COLO668 (cell line): ENCODE data around the gene DNAJC5.
"Not testable (repeated sequence)": the region's sequence is repeated elsewhere in the genome, so short reads cannot be mapped to it uniquely, and the experiment has no call there.

Source experiments
- DNase-seq: peaks from one replicate; lab custom pipeline; 2025; ENCODE audit not compliant: unreplicated experiment; lab: John Stamatoyannopoulos, UW

Gene DNAJC5

DNA sequence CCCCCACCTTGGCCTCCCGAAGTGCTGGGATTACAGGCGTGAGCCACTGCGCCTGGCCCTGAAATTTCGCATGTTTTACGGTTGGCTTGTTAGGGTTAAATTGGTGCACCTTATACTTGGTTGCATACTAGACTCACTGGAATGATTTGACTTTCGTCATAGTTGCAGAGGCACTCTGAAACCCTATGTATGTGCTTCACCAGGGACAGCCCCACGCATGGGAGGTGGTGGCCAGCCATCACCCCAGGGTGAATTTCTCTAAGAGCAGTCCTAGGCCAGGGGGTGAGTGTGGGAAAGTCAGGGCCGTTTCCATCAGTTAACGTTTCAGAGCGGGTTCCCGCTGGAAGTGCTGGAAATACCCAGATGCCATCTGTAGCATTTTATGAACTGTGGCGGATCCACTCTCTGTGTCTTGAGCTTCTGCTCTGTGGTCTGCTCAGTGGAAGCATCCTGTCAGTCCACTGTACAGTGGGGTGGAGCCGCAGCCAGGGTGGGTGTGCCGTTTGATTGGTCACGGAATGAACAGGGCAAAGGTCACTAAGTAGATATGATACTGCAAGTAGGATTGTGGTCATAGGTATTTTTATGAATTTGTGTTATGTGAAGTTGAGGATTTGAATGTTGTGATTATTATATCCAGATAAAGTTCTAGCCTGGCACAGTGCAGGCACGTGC is 13.2 kb downstream of the DNAJC5 start:
- DNase-seq: no peak

DNA sequence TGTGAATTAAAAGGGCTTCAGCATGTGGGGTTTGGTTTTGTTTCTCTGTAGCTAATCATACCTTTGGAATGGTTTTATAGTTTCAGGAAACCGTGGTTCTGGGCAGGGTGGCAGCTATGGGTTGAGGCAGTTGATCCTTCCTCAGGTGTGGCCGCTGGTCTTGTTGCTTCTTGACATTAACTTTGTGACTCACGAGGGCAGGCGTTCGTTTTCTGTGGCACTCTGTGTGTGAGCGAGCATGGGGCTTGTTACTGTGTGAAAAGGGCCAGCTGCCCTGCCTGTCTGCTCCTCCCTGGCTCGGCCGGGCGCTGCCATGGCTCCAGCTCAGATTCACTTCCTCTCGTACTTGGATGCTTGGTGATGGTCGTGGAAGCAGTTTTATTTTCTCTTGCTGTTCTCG is 16.2 kb downstream of the DNAJC5 start:
- no peak for DNase-seq

DNA sequence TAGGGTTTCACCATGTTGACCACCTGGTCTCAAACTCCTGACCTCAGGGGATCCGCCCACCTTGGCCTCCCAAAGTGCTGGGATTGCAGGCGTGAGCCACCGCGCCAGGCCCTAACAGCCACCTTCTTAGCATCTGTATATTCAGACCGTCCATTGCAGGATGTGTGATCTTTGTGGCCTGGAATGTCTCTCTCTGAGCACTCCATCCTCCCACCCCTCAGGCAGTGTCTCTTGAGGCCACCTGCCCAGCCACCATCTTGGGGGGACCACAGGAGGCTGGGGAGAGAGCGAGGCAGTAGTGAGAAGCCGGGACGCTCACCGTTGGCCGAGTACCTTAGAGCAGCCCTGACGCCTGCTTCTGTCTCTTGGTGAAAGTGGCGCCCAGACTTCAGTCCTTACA is 18.8 kb downstream of the DNAJC5 start:
- no peak for DNase-seq

DNA sequence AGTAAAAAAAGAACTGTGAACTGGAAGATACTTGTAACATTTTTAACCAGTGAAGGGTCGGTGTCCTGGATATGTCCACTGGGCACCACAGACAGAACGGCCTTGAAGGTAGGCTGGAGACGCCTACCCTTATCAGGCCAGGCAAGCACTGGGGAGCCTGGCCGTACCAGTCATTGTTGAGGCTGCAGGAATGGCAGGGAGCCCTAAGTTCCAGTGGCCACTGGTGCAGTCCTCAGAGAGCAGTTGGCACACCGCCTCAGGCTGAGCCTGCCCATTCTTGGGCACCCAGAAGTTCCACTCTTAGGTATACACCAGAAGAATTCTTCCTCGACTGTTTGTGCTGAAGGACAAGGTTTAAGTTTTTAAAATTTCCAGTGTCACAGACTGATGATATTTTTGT is 20.5 kb downstream of the DNAJC5 start:
- no peak for DNase-seq

DNA sequence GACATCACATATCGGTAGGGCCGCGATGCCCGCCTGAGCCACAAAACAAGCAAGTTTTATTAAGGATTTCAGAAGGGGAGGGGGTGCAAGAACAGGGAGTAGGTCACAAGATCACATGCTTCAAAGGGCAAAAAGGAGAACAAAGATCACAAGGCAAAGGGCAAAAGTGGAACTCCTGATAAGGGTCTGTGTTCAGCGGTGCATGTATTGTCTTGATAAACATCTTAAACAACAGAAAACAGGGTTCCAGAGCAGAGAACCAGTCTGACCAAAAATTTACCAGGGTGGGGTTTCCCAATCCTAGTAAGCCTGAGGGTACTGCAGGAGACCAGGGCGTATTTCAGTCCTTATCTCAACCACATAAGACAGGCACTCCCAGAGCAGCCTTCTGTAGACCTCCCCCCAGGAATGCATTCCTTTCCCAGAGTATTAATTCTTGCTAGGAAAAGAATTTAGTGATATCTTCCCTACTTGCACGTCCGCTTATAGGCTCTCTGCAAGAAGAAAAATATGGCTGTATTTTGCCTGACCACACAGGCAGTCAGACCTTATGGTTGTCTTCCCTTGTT is 21.5 kb downstream of the DNAJC5 start:
- DNase-seq: not testable (repeated sequence)

DNA sequence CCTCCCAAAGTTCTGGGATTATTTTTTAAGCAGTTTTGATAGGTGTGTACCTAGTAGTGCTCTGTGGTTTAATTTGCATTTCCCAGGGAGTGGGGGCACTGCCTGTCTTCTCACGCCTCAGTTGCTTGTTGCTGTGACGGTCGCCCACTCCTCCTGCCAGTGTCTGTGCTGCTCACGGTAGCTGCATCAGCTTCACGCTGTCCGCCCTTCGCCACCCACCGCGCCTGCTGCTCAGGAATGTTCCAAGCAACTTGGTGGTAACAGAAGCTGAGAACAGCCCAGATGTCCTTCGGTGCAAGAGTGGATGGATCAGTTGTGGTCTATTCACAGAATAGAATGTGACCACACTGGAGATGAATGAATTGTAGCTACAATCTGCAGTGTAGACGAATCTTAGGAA is 22.9 kb downstream of the DNAJC5 start:
- DNase-seq: no peak

DNA sequence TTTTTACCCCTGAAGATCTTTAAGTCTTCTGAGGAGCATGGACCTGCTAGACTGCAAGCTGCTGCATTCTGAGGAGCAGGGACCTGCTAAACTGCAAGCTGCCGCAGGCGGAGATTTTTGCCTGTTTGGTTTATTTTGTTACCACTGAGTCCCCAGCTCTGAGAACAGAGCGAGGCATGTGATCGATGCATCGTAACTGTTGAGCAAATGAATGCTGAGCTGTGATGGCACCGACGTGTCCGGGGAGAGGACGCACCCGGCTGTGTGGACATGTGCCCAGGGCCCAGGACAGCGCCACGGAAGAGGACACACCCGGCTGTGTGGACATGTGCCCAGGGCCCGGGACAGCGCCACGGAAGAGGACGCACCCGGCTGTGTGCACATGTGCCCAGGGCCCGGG is 24.2 kb downstream of the DNAJC5 start:
- DNase-seq: no peak

DNA sequence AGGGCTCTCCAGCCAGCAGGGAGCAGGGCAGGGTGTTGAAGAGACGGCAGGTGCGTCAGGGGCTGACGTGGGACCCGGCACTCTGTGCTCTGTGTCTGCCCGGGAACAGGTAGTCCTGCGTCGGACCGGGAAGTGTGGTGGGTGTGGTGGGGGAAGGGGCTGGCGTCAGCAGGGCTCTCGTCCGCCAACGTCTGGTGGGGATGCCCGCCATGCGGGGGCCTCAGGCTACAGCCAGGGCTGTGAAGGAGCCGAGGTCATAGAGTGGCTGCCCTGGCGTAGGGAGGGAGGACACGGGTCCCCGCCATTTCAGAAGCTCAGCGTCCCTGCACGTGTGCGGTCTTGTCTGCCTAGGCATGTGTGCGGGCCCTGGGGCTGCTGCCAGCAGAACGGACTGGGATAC is 25.3 kb downstream of the DNAJC5 start:
- DNase-seq: no peak

DNA sequence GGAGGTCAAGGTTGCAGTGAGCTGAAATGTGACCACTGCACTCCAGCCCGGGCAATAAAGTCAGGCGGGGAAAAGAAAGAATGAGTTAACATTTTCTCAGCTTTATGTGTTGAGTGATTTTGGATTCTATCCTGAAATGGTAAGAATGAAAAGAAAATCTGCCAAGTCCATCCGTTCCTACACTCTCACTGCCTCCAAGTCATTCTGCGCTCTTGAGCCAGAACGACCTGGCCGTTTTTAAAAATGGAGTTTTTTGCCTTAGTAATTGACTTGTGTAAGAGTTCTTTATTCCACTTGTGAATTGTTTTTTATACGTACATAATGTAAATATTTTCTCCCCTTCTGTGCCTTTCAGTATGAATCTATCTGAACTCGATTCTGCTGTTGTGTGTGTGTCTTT is 28.7 kb downstream of the DNAJC5 start:
- DNase-seq: no peak

DNA sequence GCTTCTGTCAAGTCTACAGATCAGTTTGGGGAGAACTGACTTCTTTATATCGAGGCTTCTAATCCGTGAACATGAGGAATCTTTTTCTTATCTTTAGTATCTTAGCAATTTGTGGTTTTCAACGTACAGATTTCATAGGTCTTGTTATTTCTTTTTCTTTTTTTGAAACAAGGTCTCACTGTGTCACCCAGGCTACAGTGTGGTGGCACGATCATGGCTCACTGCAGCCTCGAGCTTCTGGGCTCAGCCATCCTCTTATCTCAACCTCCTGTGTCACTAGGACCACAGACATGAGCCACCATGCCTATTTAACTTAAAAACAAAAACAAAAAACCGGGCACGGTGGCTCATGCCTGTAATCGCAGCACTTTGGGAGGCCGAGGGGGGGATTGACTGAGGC is 29.3 kb downstream of the DNAJC5 start:
- DNase-seq: no peak

DNA sequence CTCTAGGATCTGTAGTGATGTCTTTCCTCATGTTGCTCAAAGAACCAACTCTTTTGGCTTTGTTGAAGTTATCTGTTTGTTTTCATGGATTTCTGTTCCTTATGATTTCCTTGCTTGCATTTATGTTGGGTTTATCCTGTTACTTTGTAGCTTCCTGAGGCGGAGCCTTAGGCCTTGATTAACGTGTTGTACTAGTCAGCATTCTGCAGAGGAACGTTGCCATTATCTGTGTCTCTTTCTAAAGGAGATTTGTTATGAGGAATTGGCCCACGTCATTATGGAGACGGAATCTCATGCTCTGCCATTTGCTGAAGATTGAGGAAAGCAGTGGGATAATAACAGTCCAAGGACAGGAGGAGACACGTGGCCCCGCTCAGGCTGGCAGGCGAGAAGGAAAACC is 31.4 kb downstream of the DNAJC5 start:
- no peak for DNase-seq

DNA sequence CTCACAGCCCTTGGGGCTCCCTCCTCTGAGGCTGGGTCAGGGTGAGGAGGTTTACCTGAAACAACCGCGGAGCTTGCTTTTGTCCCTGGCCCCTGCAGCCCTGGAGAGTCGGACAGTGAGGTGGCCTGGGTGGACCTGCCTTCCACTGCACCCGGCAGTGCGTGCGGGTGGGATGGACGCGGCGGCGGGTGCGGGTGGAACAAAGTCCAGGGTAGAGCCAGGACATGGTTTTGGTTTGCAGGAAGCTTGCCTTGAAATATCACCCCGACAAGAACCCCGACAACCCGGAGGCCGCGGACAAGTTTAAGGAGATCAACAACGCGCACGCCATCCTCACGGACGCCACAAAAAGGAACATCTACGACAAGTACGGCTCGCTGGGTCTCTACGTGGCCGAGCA is 34.1 kb downstream of the DNAJC5 start:
- DNase-seq: no peak

DNA sequence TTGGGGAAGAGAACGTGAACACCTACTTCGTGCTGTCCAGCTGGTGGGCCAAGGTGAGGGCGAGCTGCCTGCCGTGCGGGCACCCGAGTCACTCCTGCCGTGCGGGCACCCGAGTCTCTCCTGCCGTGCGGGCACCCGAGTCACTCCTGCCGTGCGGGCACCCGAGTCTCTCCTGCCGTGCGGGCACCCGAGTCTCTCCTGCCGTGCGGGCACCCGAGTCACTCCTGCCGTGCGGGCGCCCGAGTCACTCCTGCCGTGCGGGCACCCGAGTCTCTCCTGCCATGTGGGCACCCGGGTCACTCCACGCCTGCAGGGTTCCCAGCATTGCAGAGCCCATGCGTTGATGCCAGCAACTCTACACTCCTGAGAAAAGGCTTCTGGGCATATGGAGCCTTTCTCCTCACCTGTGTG is 34.6 kb downstream of the DNAJC5 start:
- not testable (repeated sequence) for DNase-seq

DNA sequence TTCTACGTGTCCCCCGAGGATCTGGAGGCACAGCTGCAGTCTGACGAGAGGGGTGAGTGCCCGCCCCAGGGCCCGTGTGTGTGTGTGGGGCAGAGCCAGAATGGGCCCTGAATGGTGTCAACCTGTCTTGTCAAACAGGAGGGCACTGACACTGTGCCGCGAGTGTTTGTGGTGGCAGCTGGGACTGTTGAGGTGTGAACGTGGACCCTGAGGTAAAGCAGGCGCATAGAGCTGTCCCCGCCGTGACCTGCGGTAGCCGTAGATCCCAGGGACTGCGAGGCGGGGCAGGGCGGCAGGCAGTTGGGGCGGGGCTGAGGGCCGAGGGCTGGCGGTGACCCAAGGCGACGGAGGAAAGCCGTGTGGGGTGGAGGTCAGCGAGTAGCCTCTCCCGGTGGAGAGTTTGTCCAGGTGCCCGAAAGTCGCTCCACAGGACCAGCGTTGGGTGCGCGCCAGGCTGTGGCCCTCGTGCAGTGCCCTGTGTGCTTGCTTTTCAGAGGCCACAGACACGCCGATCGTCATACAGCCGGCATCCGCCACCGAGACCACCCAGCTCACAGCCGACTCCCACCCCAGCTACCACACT is 36.1 kb downstream of the DNAJC5 start:
- DNase-seq: no peak

DNA sequence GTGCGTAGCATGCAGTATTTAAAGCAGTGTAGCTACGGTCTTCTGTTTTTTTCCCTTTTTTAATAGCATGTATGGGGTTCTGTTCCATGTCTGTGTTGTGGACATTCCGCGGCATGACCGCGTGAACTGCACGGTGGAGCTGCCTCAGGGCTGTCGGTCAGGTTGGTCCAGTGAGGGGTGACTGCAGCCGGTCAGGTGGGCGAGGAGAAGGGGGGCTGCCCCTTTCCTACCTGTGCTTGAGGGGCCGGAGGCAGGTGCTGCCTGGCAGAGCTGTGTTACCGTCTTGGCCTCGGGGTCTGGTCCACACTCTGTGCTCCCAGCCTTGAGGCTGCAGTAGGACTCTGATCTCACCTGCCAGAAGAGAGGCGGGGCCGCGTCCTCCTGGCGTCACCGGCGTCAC is 36.8 kb downstream of the DNAJC5 start:
- DNase-seq: no peak

DNA sequence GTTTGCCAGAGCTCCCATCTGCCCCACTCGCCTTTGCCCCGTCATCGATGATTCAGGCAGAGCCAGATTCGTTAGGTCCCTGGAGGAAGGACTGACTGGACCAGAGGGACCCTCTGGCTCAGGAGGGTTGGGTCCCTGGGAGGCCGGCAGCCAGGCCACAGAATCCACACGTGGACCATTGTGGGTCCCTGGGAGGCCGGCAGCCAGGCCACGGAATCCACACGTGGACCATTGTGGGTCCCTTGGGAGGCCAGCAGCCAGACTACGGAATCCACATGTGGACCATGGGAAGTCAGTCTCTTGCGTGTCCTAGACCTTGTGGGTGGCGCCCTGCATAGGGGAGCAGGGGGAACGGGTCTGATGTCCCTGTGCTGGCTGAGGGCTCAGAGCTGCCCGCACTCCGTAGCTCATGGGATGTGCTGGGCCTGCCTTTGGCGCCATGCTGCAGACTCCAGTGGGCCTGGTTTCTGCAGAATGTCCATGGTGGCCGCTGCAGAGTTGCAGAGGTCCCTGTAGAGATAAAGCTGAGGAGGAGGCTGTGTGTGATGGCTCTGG is 37.8 kb downstream of the DNAJC5 start:
- DNase-seq: no peak

DNA sequence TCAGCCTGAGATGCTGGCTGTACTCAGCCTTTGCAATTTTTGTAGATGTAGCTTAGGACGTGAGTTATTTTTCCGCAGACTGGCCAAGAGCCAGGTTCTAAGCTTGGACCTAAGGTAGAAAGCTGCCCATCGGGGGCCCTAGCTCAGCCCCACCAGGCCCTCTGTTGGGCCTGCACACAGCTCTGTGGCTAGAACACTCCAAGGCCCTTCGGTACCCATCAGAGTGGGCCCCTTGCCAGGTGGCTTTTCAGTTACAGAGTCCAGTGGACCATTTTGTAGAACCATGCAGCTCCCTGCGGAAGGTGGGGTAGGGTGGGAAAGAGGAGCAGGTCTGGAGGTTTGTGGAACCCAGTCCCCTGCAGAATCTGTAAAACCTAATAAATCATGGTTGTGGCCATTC is 38.7 kb downstream of the DNAJC5 start:
- no peak for DNase-seq

DNA sequence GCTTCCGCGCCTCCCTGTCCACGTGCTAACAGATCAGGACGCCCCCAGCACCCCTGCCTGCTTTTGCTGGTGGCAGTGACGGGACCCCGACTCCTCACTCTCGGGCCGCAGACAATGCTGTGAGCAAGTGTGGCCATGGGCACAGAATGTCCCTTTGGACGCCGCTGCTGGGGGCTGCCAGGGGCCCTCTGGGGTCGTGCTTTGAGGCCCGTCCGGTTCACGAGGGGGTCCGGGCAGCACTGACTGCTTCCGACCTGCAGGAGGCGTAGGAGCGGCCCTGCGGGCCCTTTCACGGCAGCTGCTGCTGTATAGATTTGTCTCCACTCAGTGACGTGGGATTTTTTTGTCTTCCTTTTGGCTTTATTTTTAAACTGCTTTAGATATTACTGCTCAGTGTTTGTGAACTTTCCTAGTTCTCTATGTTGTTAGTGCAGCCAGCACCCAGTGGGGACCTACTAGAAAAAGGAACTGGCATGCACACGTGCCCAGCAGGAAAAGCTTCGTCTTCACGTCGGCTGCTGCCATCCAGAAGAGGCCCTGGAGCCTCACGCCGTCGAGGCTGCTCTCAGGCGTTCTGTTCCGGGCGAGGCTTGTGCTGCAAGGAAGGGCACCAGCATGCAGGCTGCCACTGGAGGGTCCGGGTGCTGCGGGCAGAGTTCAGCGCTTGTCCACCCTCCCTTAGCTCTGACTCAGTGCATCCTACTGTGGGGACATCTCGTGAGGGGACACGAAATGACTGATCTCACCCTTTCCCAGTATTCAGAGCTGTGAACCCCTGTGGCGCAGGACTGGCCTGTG is 39.5 kb downstream of the DNAJC5 start:
- no peak for DNase-seq

DNA sequence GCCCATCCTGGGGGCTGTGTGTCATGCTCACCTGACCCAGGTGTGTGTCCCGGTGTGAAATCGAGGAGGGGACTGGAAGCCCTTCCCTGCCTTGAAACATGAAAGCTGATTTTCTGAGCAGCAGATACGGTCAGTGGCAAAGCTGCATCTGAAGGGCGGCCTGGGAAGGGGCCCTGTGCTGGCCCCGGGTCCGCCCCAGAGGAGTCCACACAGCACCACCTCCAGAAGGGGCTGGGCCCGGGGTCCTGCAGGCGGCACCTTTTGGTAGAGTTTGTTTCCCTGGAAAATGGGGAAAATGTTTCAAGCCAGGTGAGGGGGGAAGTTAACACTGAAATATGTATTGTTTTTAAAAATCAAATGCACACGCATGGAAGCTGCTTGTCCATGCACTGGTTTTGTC is 40.5 kb downstream of the DNAJC5 start:
- no peak for DNase-seq

DNA sequence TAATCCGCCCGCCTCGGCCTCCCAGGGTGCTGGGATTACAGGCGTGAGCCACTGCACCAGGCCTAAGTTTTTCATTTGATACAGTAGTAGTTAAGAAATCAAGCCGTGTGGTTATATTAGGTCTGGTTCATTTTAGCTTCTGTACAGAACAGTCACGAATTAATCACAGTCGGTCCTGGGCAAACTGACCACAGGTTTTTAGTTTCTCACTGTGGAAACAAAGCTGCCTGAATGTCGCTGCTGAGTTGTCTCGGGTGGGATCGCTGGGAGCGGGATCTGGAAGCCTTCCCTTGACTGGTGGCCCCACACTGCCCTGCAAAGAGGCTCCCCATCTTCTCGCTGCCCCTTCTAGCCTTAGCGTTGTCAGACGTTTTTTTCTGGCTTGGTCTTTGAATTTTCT is 42.7 kb downstream of the DNAJC5 start:
- no peak for DNase-seq

DNA sequence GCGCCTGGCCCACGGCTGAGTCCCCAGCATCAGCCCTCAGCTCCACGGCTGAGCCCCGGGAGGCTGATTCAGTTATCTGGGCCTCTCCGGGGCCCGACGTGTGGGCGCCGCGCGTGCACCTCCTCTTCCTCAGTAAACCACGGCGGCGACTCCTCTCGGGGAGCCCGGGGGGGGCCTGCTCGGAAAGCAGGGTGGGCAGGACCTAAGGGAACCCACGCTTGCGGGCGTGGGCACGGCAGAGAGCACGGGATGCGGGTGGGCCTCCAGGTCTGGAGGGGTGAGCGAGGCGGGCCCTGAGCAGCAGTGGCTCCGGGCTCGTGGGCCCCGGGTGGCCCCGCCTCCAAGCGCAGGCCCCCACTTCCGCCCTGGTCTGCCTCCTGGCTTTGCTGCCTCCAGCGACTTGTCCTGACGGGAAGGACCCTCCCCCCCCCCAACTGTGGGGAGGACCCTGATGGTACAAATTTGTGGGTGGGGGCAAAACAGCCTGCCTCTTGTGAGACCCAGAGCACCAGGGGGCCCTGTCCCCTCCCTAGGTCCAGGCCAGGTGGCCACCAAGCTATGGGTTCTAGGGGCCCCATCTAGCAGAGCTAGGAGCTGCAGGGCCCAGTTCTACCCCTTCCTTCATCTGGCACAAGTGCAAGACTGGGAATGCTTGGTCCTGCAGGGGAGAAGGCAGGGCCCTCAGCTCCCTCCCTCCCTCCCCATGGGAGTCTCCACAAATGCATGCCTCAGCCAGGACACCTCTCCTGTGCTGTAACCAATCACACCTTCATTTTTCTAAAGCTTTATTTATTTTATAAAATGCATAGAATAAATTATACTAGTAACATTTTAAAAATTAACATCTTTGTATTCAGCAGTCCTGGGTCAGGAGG is 44.4 kb downstream of the DNAJC5 start:
- DNase-seq: no peak
